ENCODE measurements around the gene NTF4.
"Not testable (repeated sequence)": the region's sequence is repeated elsewhere in the genome, so short reads cannot be mapped to it uniquely, and the experiment has no call there.

GRCh38 chr19:49038557-49039276, 25.9 kb downstream of the NTF4 start:
- not testable (repeated sequence) for TF ChIP-seq EZH2 (optimal IDR thresholded peaks at IDR 0.05; ENCODE audit: low read depth, low read length); EZH2phosphoT487 (IDR thresholded peaks at IDR 0.05; ENCODE audit: low read length)
- TF ChIP-seq, protein P1, sequence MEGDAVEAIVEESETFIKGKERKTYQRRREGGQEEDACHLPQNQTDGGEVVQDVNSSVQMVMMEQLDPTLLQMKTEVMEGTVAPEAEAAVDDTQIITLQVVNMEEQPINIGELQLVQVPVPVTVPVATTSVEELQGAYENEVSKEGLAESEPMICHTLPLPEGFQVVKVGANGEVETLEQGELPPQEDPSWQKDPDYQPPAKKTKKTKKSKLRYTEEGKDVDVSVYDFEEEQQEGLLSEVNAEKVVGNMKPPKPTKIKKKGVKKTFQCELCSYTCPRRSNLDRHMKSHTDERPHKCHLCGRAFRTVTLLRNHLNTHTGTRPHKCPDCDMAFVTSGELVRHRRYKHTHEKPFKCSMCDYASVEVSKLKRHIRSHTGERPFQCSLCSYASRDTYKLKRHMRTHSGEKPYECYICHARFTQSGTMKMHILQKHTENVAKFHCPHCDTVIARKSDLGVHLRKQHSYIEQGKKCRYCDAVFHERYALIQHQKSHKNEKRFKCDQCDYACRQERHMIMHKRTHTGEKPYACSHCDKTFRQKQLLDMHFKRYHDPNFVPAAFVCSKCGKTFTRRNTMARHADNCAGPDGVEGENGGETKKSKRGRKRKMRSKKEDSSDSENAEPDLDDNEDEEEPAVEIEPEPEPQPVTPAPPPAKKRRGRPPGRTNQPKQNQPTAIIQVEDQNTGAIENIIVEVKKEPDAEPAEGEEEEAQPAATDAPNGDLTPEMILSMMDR (IDR thresholded peaks at IDR 0.05; ENCODE audit: low read length), result not testable (repeated sequence)

Data from MM.1S (cell line).